Measurements from ENCODE around the gene GCC1. TPM values are rescaled to one million over a fixed set of nuclear protein-coding genes. Genes with fewer than 3 reads are reported as not detected.
A peak's percentile ranks its signal among the peaks of the same experiment; 100 is the strongest.

The GCC1 gene
- total and polyA plus RNA-seq, 2 donors (not counting 1 experiment from before 2014, with no cell fraction given): 10.3 to 25.5 TPM

DNA sequence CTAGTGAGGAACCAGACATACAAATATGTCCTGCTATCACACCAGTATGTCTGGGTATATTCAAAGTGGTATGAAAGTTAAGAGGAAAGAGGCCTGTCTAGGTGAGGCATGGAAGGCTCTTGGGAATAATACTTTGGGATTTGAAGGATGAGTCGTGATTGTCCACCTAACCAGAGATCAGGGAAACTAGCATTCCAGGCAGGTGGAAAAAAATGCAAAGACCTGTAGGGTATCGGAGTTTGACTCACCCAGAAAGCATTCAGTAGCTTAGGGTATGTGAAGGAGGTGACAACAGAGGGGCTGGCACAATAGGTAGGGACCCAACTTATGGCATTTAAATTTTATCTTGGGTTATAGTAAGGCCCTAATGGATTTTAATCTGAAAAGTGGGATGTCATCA is 950 bp upstream of the GCC1 start:
- Histone ChIP-seq H3K4me2 (replicated peaks; ENCODE audit: low read depth, low read length, poor library complexity, severe bottlenecking) (peak overlapping the region; percentile 95), H2AFZ (ENCODE audit: insufficient read depth, low read depth, low read length, poor library complexity, severe bottlenecking) (no peak overlapping the region), H3K9me3 (ENCODE audit: control extremely low read depth in 1 of 3, control insufficient read depth in 2 of 3, insufficient read depth in 1 of 3, low read length in 2 of 3) (peaks cover 0 to 2% (median 0%) of the 10 kb centered on the region in 3 donors), H3K27me3 (replicated peaks in 1 of 4; ENCODE audit: control extremely low read depth in 1 of 4, control insufficient read depth in 3 of 4, insufficient read depth in 4 of 4, low read length in 3 of 4) (no peaks in the 10 kb centered on the region), H3K36me3 (replicated peaks in 1 of 2; ENCODE audit: control extremely low read depth in 1 of 2, control insufficient read depth in 1 of 2, extremely low read depth in 1 of 2, insufficient read depth in 2 of 2, low read length in 1 of 2) (peaks cover 0 to 24% of the 10 kb centered on the region in 2 experiments), H3K4me3 (ENCODE audit: control extremely low read depth in 1 of 5, extremely low read depth in 1 of 5, insufficient read depth in 1 of 5, low read depth in 2 of 5, low read length in 4 of 5) (no peak overlapping the region), H4K20me1 (ENCODE audit: control insufficient read depth, insufficient read depth, low read length, poor library complexity, severe bottlenecking) (peaks cover 19% of the 10 kb centered on the region), H3K4me1 (ENCODE audit: control insufficient read depth in 2 of 2, insufficient read depth in 2 of 2, low read length in 2 of 2) (peaks cover 44 to 53% of the 10 kb centered on the region in 2 donors), H3K79me2 (ENCODE audit: control insufficient read depth, insufficient read depth, low read length) (peaks cover 49% of the 10 kb centered on the region), H3K27ac (ENCODE audit: low read length in 2 of 2) (no peak overlapping the region), H3K9ac (ENCODE audit: low read length) (no peak overlapping the region)
- Mint-ChIP-seq H3K27me3 (no peaks in the 10 kb centered on the region), H3K27ac (peak overlapping the region; percentile 43), H3K4me3 (peak overlapping the region; percentile 89), H3K4me1 (peaks cover 63% of the 10 kb centered on the region), H3K9me3 (ENCODE audit: insufficient read depth) (no peaks in the 10 kb centered on the region)
- TF ChIP-seq EZH2 (IDR thresholded peaks at IDR 0.05; ENCODE audit: borderline replicate concordance, insufficient read depth, low read depth, low read length, poor library complexity, severe bottlenecking) (no peak), CTCF (IDR thresholded peaks at IDR 0.05) (no peak)
- ChIA-PET POLR2A (interaction anchor here (1.4 kb wide), 1 partner anchor 65 kb away, joined by 10 read pairs; the partner anchor contains the start of gene SND1), CTCF (no interaction called here)
- intact Hi-C loops (cut with micrococcal nuclease): loop anchor here (5.0 kb wide), 1 partner anchor 1151 kb away; the partner anchor contains the start of gene CALU
- DNase-seq: no peak
- ATAC-seq (ENCODE audit: low read depth): no peak
- WGBS (ENCODE audit: insufficient coverage): 100% methylated on average over 2 of the region's 2 CpGs

GRCh38 chr7:127584648-127585043 is 750 bp downstream of the GCC1 start:
- Histone ChIP-seq H3K9me3 (ENCODE audit: control extremely low read depth in 1 of 3, control insufficient read depth in 2 of 3, insufficient read depth in 1 of 3, low read length in 2 of 3) (peaks cover 0 to 2% (median 0%) of the 10 kb centered on the region in 3 donors), H3K9ac (ENCODE audit: low read length) (peak overlapping the region; percentile 95), H3K4me2 (replicated peaks; ENCODE audit: low read depth, low read length, poor library complexity, severe bottlenecking) (peak overlapping the region; percentile 95), H3K4me1 (ENCODE audit: control insufficient read depth in 2 of 2, insufficient read depth in 2 of 2, low read length in 2 of 2) (peaks cover 44 to 53% of the 10 kb centered on the region in 2 donors), H3K27ac (ENCODE audit: low read length in 2 of 2) (peak overlapping the region; percentile 55 to 89), H4K20me1 (ENCODE audit: control insufficient read depth, insufficient read depth, low read length, poor library complexity, severe bottlenecking) (peaks cover 29% of the 10 kb centered on the region), H2AFZ (ENCODE audit: insufficient read depth, low read depth, low read length, poor library complexity, severe bottlenecking) (peak overlapping the region; percentile 87), H3K27me3 (replicated peaks in 1 of 4; ENCODE audit: control extremely low read depth in 1 of 4, control insufficient read depth in 3 of 4, insufficient read depth in 4 of 4, low read length in 3 of 4) (no peaks in the 10 kb centered on the region), H3K4me3 (ENCODE audit: control extremely low read depth in 1 of 5, extremely low read depth in 1 of 5, insufficient read depth in 1 of 5, low read depth in 2 of 5, low read length in 4 of 5) (peak overlapping the region; percentile 84 to 97 (median 95)), H3K79me2 (ENCODE audit: control insufficient read depth, insufficient read depth, low read length) (peaks cover 54% of the 10 kb centered on the region), H3K36me3 (replicated peaks in 1 of 2; ENCODE audit: control extremely low read depth in 1 of 2, control insufficient read depth in 1 of 2, extremely low read depth in 1 of 2, insufficient read depth in 2 of 2, low read length in 1 of 2) (peaks cover 0 to 27% of the 10 kb centered on the region in 2 experiments)
- DNase-seq: no peak
- POLR2A ChIA-PET: interaction anchor here (0.5 to 1.3 kb wide), 2 partner anchors 67 to 138 kb away, joined by 3 to 4 read pairs; no protein-coding TSS in a partner anchor
- intact Hi-C loops (cut with micrococcal nuclease): loop anchor here (1.0 to 5.0 kb wide), 3 partner anchors 67 to 1153 kb away; partner anchors contain the start of gene CALU
- H3K4me3 Mint-ChIP-seq: peak overlapping the region; percentile 89
- 36% methylated on average over 10 of the region's 12 CpGs for WGBS (ENCODE audit: insufficient coverage)
- ATAC-seq (ENCODE audit: low read depth): no peak
- no peak for TF ChIP-seq CTCF (IDR thresholded peaks at IDR 0.05)
- no peak for TF ChIP-seq EZH2 (IDR thresholded peaks at IDR 0.05; ENCODE audit: borderline replicate concordance, insufficient read depth, low read depth, low read length, poor library complexity, severe bottlenecking)
- no peaks in the 10 kb centered on the region for H3K9me3 Mint-ChIP-seq (ENCODE audit: insufficient read depth)
- CTCF ChIA-PET: no interaction called here
- no peaks in the 10 kb centered on the region for H3K27me3 Mint-ChIP-seq
- peak overlapping the region; percentile 75 for H3K27ac Mint-ChIP-seq
- H3K4me1 Mint-ChIP-seq: peaks cover 70% of the 10 kb centered on the region
